ENCODE measurements around the gene OR13C4. TPM values are rescaled to one million over a fixed set of nuclear protein-coding genes. Genes with fewer than 3 reads are reported as not detected.

OR13C4 gene
- total RNA-seq, 1 donor from 2014 or later: not detected

Other genes starting within 250 kb of the OR13C4 start
- not detected for gene OR13F1, start 22.9 kb downstream of the OR13C4 start, total RNA-seq
- not detected for gene OR13C3, start 9.6 kb upstream of the OR13C4 start, total RNA-seq
- gene OR13C8, start 42.0 kb upstream of the OR13C4 start, total RNA-seq: not detected
- not detected for gene OR13C5, start 72.2 kb upstream of the OR13C4 start, total RNA-seq
- not detected for gene OR13C2, start 78.4 kb upstream of the OR13C4 start, total RNA-seq
- not detected for gene OR13C9, start 91.0 kb upstream of the OR13C4 start, total RNA-seq
- gene OR13D1, start 167.3 kb upstream of the OR13C4 start, total RNA-seq: not detected
- 17.3 TPM for gene NIPSNAP3A, start 220.5 kb upstream of the OR13C4 start, total RNA-seq
- gene NIPSNAP3B, start 236.9 kb upstream of the OR13C4 start, total RNA-seq: 35.2 TPM